Loucy (cell line): ENCODE measurements around the gene CAMKMT.

ENCODE experiments used
- H2AFZ ChIP-seq: fragments of 200-600 bp; sonication (generic); 2 replicates; pipeline ENCODE4 v1.6.0; 2016; ENCODE audit warnings: antibody characterized with exemption, mild to moderate bottlenecking, low read length, moderate library complexity
- H3F3A ChIP-seq: fragments of 200-600 bp; 2 replicates; pipeline ENCODE4 v1.6.0; 2016; ENCODE audit warnings: antibody characterized with exemption, low read depth, mild to moderate bottlenecking
- H3K27me3 ChIP-seq: fragments of 200-600 bp; sonication (generic); 2 replicates; pipeline ENCODE4 v1.6.1; 2014; ENCODE audit warnings: low read length, mild to moderate bottlenecking; ENCODE audit not compliant: insufficient read depth, poor library complexity, severe bottlenecking
- H3K36me3 ChIP-seq: fragments of 200-600 bp; sonication (generic); 2 replicates; pipeline ENCODE4 v1.6.1; 2016; ENCODE audit warnings: low read length; ENCODE audit not compliant: insufficient read depth
- H3K4me1 ChIP-seq: fragments of 200-600 bp; sonication (generic); 2 replicates; pipeline ENCODE4 v1.5.1; 2014; ENCODE audit warnings: low read length, mild to moderate bottlenecking; ENCODE audit not compliant: insufficient read depth, poor library complexity, severe bottlenecking
- H3K4me2 ChIP-seq: fragments of 200-600 bp; sonication (generic); 2 replicates; pipeline ENCODE4 v1.6.0; 2014; ENCODE audit warnings: antibody characterized with exemption, low read length, low read depth, mild to moderate bottlenecking; ENCODE audit not compliant: poor library complexity, severe bottlenecking
- H3K4me3 ChIP-seq: fragments of 200-600 bp; sonication (generic); 2 replicates; pipeline ENCODE4 v1.5.1; 2014; ENCODE audit warnings: low read length, mild to moderate bottlenecking, mixed read lengths; ENCODE audit not compliant: poor library complexity, severe bottlenecking
- H3K79me2 ChIP-seq: fragments of 200-600 bp; sonication (generic); 2 replicates; pipeline ENCODE4 v1.6.1; 2014; ENCODE audit warnings: low read length; ENCODE audit not compliant: insufficient read depth
- H3K9ac ChIP-seq: fragments of 200-600 bp; sonication (generic); 2 replicates; pipeline ENCODE4 v1.6.0; 2014; ENCODE audit warnings: mild to moderate bottlenecking, low read depth, low read length, moderate library complexity; ENCODE audit not compliant: poor library complexity, severe bottlenecking
- H3K9me2 ChIP-seq: fragments of 200-600 bp; sonication (generic); replicated peaks from 2 replicates; pipeline ENCODE4 v1.6.1; 2016; ENCODE audit warnings: low read depth, low read length, mixed read lengths
- H3K9me3 ChIP-seq: fragments of 200-600 bp; sonication (generic); 2 replicates; pipeline ENCODE4 v1.6.1; 2014; ENCODE audit warnings: mild to moderate bottlenecking, antibody characterized with exemption, low read length, low read depth; ENCODE audit not compliant: insufficient read depth
- H4K20me1 ChIP-seq: fragments of 200-600 bp; sonication (generic); 2 replicates; pipeline ENCODE4 v1.6.0; 2014; ENCODE audit warnings: antibody characterized with exemption, low read length, mild to moderate bottlenecking; ENCODE audit not compliant: insufficient read depth, poor library complexity, severe bottlenecking
- CTCF ChIP-seq: fragments of 200-600 bp; sonication (generic); conservative IDR thresholded peaks from 2 replicates; pipeline ENCODE4 v1.5.1; 2014; ENCODE audit warnings: mild to moderate bottlenecking, antibody characterized with exemption, low read length
- EZH2phosphoT487 ChIP-seq: fragments of 200-600 bp; IDR thresholded peaks from 2 replicates; pipeline ENCODE4 v1.6.1; 2018; ENCODE audit warnings: antibody characterized with exemption, mild to moderate bottlenecking, moderate library complexity, borderline replicate concordance

Gene CAMKMT

GRCh38 chr2:44671916-44672315, 310.2 kb downstream of the CAMKMT start:
- no peak overlapping the region for H3K4me2 ChIP-seq
- H3K27me3 ChIP-seq, result no peaks in the 10 kb centered on the region
- no peaks in the 10 kb centered on the region for H3K9me3 ChIP-seq
- H4K20me1 ChIP-seq, result peaks cover 6% of the 10 kb centered on the region
- H3K9ac ChIP-seq, result no peak overlapping the region
- H3K4me3 ChIP-seq, result no peak overlapping the region
- H3F3A ChIP-seq, result no peaks in the 10 kb centered on the region
- TF ChIP-seq CTCF (no peak), EZH2phosphoT487 (no peak)
- H3K4me1 ChIP-seq, result peaks cover 6% of the 10 kb centered on the region
- H3K9me2 ChIP-seq, result no peaks in the 10 kb centered on the region
- H3K36me3 ChIP-seq, result no peaks in the 10 kb centered on the region
- H3K79me2 ChIP-seq, result no peaks in the 10 kb centered on the region
- H2AFZ ChIP-seq, result no peak overlapping the region

DNA sequence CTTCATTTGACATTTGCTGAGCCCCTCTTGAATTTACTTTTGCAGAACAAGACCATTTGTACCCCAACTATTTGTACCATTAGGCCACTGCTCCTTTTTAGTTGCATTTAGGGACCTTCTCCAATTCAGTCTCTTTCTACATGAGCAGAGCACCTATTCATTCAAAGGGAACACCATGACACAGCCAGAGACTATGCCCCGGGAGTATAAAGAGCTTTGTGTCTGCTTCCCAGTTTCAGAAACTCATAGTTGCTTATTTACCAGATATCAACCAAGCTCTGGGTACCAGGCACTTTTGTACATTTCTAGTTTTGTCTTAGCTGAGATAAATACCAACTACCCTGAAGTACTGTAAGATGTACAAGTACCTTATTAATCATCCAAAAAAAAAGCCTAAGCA, 310.7 kb downstream of the CAMKMT start:
- Histone ChIP-seq H2AFZ (no peak overlapping the region), H3K9me2 (no peaks in the 10 kb centered on the region), H4K20me1 (peaks cover 6% of the 10 kb centered on the region), H3F3A (no peaks in the 10 kb centered on the region), H3K9me3 (no peaks in the 10 kb centered on the region), H3K27me3 (no peaks in the 10 kb centered on the region), H3K79me2 (no peaks in the 10 kb centered on the region), H3K36me3 (no peaks in the 10 kb centered on the region), H3K9ac (no peak overlapping the region), H3K4me3 (no peak overlapping the region), H3K4me1 (peaks cover 6% of the 10 kb centered on the region), H3K4me2 (no peak overlapping the region)
- TF ChIP-seq CTCF (no peak), EZH2phosphoT487 (no peak)

- no peak overlapping the region for H3K9ac ChIP-seq
- no peaks in the 10 kb centered on the region for H3K79me2 ChIP-seq
- peaks cover 6% of the 10 kb centered on the region for H3K4me1 ChIP-seq
- H2AFZ ChIP-seq, result no peak overlapping the region
- H3K27me3 ChIP-seq, result no peaks in the 10 kb centered on the region
- peaks cover 6% of the 10 kb centered on the region for H4K20me1 ChIP-seq
- H3F3A ChIP-seq, result no peaks in the 10 kb centered on the region
- no peak for TF ChIP-seq CTCF
- TF ChIP-seq EZH2phosphoT487, result no peak
- no peaks in the 10 kb centered on the region for H3K9me2 ChIP-seq
- H3K36me3 ChIP-seq, result no peaks in the 10 kb centered on the region
- H3K9me3 ChIP-seq, result no peaks in the 10 kb centered on the region
- no peak overlapping the region for H3K4me3 ChIP-seq
- H3K4me2 ChIP-seq, result no peak overlapping the region
These were observed 312.9 kb downstream of the CAMKMT start for GRCh38 chr2:44674473-44675284.
